Fibroblast of skin of back (primary cell): ENCODE data around the gene NDUFS2.
"Not testable (repeated sequence)": the region's sequence is repeated elsewhere in the genome, so short reads cannot be mapped to it uniquely, and the experiment has no call there.

Experiments used
- DNase-seq: peaks from one replicate; pipeline ENCODE4 v3.0.0-alpha.2; 2013

Gene NDUFS2

GRCh38 chr1:161222175-161223019, 20.2 kb downstream of the NDUFS2 start:
- DNase-seq: no peak

- DNase-seq: no peak
Measured at GRCh38 chr1:161223805-161224694, 21.9 kb downstream of the NDUFS2 start.

- not testable (repeated sequence) for DNase-seq
Measured at GRCh38 chr1:161224695-161225087, 22.5 kb downstream of the NDUFS2 start.

- no peak for DNase-seq
Measured at GRCh38 chr1:161225178-161225533, 23.0 kb downstream of the NDUFS2 start.

- DNase-seq: peak; percentile 100
Measured at GRCh38 chr1:161225534-161226319, 23.6 kb downstream of the NDUFS2 start, which contains the start of gene TOMM40L. Gene TOMM40L, plus strand, starts transcription at chr1:161226060. Its CDS starts 430 bp downstream, at chr1:161226490.

- DNase-seq: no peak
Measured at GRCh38 chr1:161226320-161226711, 24.1 kb downstream of the NDUFS2 start.

- DNase-seq: no peak
Measured at GRCh38 chr1:161226759-161227158, 24.6 kb downstream of the NDUFS2 start.

- peak; percentile 65 for DNase-seq
Measured at GRCh38 chr1:161227196-161227871, 25.2 kb downstream of the NDUFS2 start.

- no peak for DNase-seq
Measured at GRCh38 chr1:161228032-161228431, 25.9 kb downstream of the NDUFS2 start.

GRCh38 chr1:161229896-161230295, 27.7 kb downstream of the NDUFS2 start:
- no peak for DNase-seq

- no peak for DNase-seq
Measured at GRCh38 chr1:161230762-161231161, 28.6 kb downstream of the NDUFS2 start.

GRCh38 chr1:161233102-161233501, 30.9 kb downstream of the NDUFS2 start:
- DNase-seq: no peak

GRCh38 chr1:161235957-161236775, 34.0 kb downstream of the NDUFS2 start:
- no peak for DNase-seq

GRCh38 chr1:161238039-161238473, 35.9 kb downstream of the NDUFS2 start, which contains the start of gene NR1I3:
Gene NR1I3, minus strand, starts transcription at chr1:161238203. Its CDS starts 1,638 bp downstream, at chr1:161236565.
- no peak for DNase-seq

- no peak for DNase-seq
Measured at GRCh38 chr1:161241682-161242081, 39.5 kb downstream of the NDUFS2 start.

GRCh38 chr1:161242313-161242712, 40.1 kb downstream of the NDUFS2 start:
- no peak for DNase-seq

- no peak for DNase-seq
Measured at GRCh38 chr1:161244888-161245287, 42.7 kb downstream of the NDUFS2 start.

GRCh38 chr1:161250100-161250499, 47.9 kb downstream of the NDUFS2 start:
- not testable (repeated sequence) for DNase-seq

GRCh38 chr1:161250829-161251228, 48.7 kb downstream of the NDUFS2 start:
- no peak for DNase-seq

GRCh38 chr1:161251579-161251978, 49.4 kb downstream of the NDUFS2 start:
- DNase-seq: no peak

- DNase-seq: not testable (repeated sequence)
Measured at GRCh38 chr1:161255302-161255701, 53.1 kb downstream of the NDUFS2 start.
